ENCODE data around the gene TBC1D9. TPM values are rescaled to one million over a fixed set of nuclear protein-coding genes. Genes with fewer than 3 reads are reported as not detected.

Gene TBC1D9
- total and polyA plus RNA-seq, 2 of the 13 experiments (the other 11 are each of a cell fraction or from before 2014, with no cell fraction given), result 11.9 to 12.2 TPM

- CTCF ChIA-PET (ENCODE audit: low intra/inter-chr PET ratio, low total read pairs), result no interaction called here
- Histone ChIP-seq H3K79me2 (ENCODE audit: insufficient read depth, low read length) (no peaks in the 10 kb centered on the region), H4K20me1 (ENCODE audit: insufficient read depth, low read length) (no peaks in the 10 kb centered on the region), H3K9ac (ENCODE audit: insufficient read depth, low read depth, low read length) (no peak overlapping the region), H3K4me3 (replicated peaks in 1 of 3; ENCODE audit: insufficient read depth in 1 of 3, low read depth in 2 of 3, low read length in 3 of 3) (no peak overlapping the region), H3K27me3 (ENCODE audit: control insufficient read depth in 1 of 2, insufficient read depth in 2 of 2, low read length in 2 of 2) (no peaks in the 10 kb centered on the region), H3K27ac (ENCODE audit: extremely low read length, insufficient read depth, low read length) (no peak overlapping the region), H3K36me3 (replicated peaks in 1 of 2; ENCODE audit: control insufficient read depth in 1 of 2, insufficient read depth in 2 of 2, low read length in 2 of 2) (peaks cover 8 to 60% of the 10 kb centered on the region in 2 experiments), H3K9me3 (ENCODE audit: low read length) (no peaks in the 10 kb centered on the region), H2AFZ (ENCODE audit: low read length) (no peak overlapping the region), H3K4me1 (ENCODE audit: insufficient read depth, low read length) (no peaks in the 10 kb centered on the region), H3K4me2 (ENCODE audit: low read depth, low read length) (no peak overlapping the region)
- FAIRE-seq, result no peak
- in situ Hi-C loops (cut with HindIII; ENCODE audit: extremely low pct_ligation_motif_present, low pct_unique_long_range_greater_than_20kb) (no loop called here), intact Hi-C loops (cut with micrococcal nuclease; ENCODE audit: unreplicated experiment) (no loop called here)
- no TSS peak for BruUV-seq (replicated peaks)
- TF ChIP-seq RBM22 (optimal IDR thresholded peaks at IDR 0.05; ENCODE audit: low read length), result peak; percentile 39
- TF ChIP-seq NFAT5 (CRISPR knock-in tag; IDR thresholded peaks at IDR 0.05), result no peak
- no peak for ATAC-seq
- WGBS (ENCODE audit: low lambda C conversion rate), result 98% methylated on average over 2 of the region's 2 CpGs
- POLR2A ChIA-PET, result no interaction called here
- no peak for DNase-seq (ENCODE audit: low spot score)
Observed at GRCh38 chr4:140628016-140628415, 128.2 kb downstream of the TBC1D9 start.

All from HepG2 (cell line).